Body of pancreas (tissue), 4 donors: ENCODE measurements around the gene TMEM184B. TPM values are rescaled to one million over a fixed set of nuclear protein-coding genes. Genes with fewer than 3 reads are reported as not detected.

ENCODE experiments used
- ATAC-seq: fragments of 150-250 bp; one replicate; pipeline ENCODE4 v1.9.1; 2016
- DNase-seq, 4 donors: peaks; one replicate each; pipeline ENCODE4 v3.0.0-alpha.2; 2019
- H3K27ac ChIP-seq, 4 donors: fragments of 200-600 bp; sonication (generic); 1 replicate in 3 of 4; 2 replicates in 1 of 4; pipeline versions ENCODE4 v1.5.1 to v1.6.1; 2016 to 2019; ENCODE audit warnings: mild to moderate bottlenecking in 1 of 4, mixed read lengths in 1 of 4, moderate library complexity in 1 of 4
- H3K27me3 ChIP-seq, 2 donors: fragments of 200-600 bp; sonication (generic); one replicate each; pipeline ENCODE4 v1.6.0; 2016; ENCODE audit warnings: mild to moderate bottlenecking in 1 of 2
- H3K36me3 ChIP-seq, 2 donors: fragments of 200-600 bp; sonication (generic); replicated peaks in 1 of 2; 2 replicates each; pipeline ENCODE4 v1.5.1; 2016; ENCODE audit warnings: low read depth in 2 of 2; ENCODE audit not compliant: insufficient read depth in 1 of 2
- H3K4me1 ChIP-seq: fragments of 200-600 bp; sonication (generic); one replicate; pipeline ENCODE4 v1.6.0; 2016
- H3K4me3 ChIP-seq, 2 donors: fragments of 200-600 bp; sonication (generic); 1 replicate in 1 of 2; 2 replicates in 1 of 2; pipeline ENCODE4 v1.5.1; 2016 to 2019
- H3K9me3 ChIP-seq, 3 donors: fragments of 200-600 bp; sonication (generic); 1 replicate in 2 of 3; 2 replicates in 1 of 3; pipeline ENCODE4 v1.5.1; 2016
- POLR2A ChIP-seq, 3 donors: fragments of 450-650 bp; IDR thresholded peaks; one replicate each; pipeline ENCODE4 v1.6.1; 2016; ENCODE audit warnings: antibody characterized with exemption in 3 of 3, mild to moderate bottlenecking in 2 of 3
- WGBS, 2 donors: methylation state at CpG; one replicate each; pipeline ENCODE4 v1.1.5; 2017; 5-methylcytosine and 5-hydroxymethylcytosine counted together
- intact Hi-C: fragments of 100-400 bp; cut with DNase I; formaldehyde crosslinking; loops from one replicate; pipeline ENCODE4 v1.15.1; 2023
- total RNA-seq, 2 donors: library from RNA; depleted of rRNA; stranded (reverse); fragments of >200 nt; gene quantifications; one replicate each; pipeline ENCODE4 v1.1.0, GENCODE V29; 2016
- TF ChIP-seq, protein P1 (sequence below), 7 experiments: fragments of 450-650 bp in 4 of 7; fragments of 200-600 bp in 3 of 7; sonication (generic) in 3 of 7; IDR thresholded peaks; one replicate each; pipeline ENCODE4 v1.5.1; 2016 to 2019; ENCODE audit warnings: antibody characterized with exemption in 7 of 7

Gene TMEM184B
- total RNA-seq, 2 donors from 2014 or later = 28.7 to 31.4 TPM

GRCh38 chr22:38213319-38213989 is 59.4 kb downstream of the TMEM184B start:
- H3K4me1 ChIP-seq = peaks cover 18% of the 10 kb centered on the region
- H3K27me3 ChIP-seq = no peaks in the 10 kb centered on the region
- no peak for TF ChIP-seq POLR2A (IDR thresholded peaks at IDR 0.05)
- TF ChIP-seq, protein P1, sequence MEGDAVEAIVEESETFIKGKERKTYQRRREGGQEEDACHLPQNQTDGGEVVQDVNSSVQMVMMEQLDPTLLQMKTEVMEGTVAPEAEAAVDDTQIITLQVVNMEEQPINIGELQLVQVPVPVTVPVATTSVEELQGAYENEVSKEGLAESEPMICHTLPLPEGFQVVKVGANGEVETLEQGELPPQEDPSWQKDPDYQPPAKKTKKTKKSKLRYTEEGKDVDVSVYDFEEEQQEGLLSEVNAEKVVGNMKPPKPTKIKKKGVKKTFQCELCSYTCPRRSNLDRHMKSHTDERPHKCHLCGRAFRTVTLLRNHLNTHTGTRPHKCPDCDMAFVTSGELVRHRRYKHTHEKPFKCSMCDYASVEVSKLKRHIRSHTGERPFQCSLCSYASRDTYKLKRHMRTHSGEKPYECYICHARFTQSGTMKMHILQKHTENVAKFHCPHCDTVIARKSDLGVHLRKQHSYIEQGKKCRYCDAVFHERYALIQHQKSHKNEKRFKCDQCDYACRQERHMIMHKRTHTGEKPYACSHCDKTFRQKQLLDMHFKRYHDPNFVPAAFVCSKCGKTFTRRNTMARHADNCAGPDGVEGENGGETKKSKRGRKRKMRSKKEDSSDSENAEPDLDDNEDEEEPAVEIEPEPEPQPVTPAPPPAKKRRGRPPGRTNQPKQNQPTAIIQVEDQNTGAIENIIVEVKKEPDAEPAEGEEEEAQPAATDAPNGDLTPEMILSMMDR (IDR thresholded peaks at IDR 0.05) = no peak
- no peak for DNase-seq
- H3K4me3 ChIP-seq = no peak overlapping the region
- peak overlapping the region in 1 of 4 donors; percentile 67 for H3K27ac ChIP-seq
- no peak for ATAC-seq
- no peaks in the 10 kb centered on the region for H3K9me3 ChIP-seq
- WGBS, 2 donors = 85 to 88% methylated on average over 6 of the region's 6 CpGs
- no peaks in the 10 kb centered on the region for H3K36me3 ChIP-seq
- intact Hi-C loops = no loop called here

- WGBS, 2 donors = 58 to 64% methylated on average over 2 of the region's 2 CpGs
- Histone ChIP-seq H3K27ac (no peak overlapping the region), H3K36me3 (no peaks in the 10 kb centered on the region), H3K27me3 (no peaks in the 10 kb centered on the region), H3K4me3 (no peak overlapping the region), H3K9me3 (no peaks in the 10 kb centered on the region), H3K4me1 (peaks cover 14% of the 10 kb centered on the region)
- intact Hi-C loops = no loop called here
- TF ChIP-seq, protein P1 (IDR thresholded peaks at IDR 0.05) = no peak
- TF ChIP-seq POLR2A (IDR thresholded peaks at IDR 0.05) = no peak
- DNase-seq (no peak), ATAC-seq (no peak)
Measured at GRCh38 chr22:38212442-38212841, 60.4 kb downstream of the TMEM184B start.

GRCh38 chr22:38211556-38211955 is 61.3 kb downstream of the TMEM184B start:
- no peak for TF ChIP-seq POLR2A (IDR thresholded peaks at IDR 0.05)
- TF ChIP-seq, protein P1 (IDR thresholded peaks at IDR 0.05) = no peak
- no peaks in the 10 kb centered on the region for H3K27me3 ChIP-seq
- no peak for ATAC-seq
- intact Hi-C loops = no loop called here
- H3K4me1 ChIP-seq = peaks cover 14% of the 10 kb centered on the region
- no peak for DNase-seq
- no peak overlapping the region for H3K27ac ChIP-seq
- H3K4me3 ChIP-seq = no peak overlapping the region
- no peaks in the 10 kb centered on the region for H3K9me3 ChIP-seq
- 93 to 94% methylated on average over 7 of the region's 7 CpGs for WGBS, 2 donors
- no peaks in the 10 kb centered on the region for H3K36me3 ChIP-seq

- Histone ChIP-seq H3K27me3 (no peaks in the 10 kb centered on the region), H3K9me3 (no peaks in the 10 kb centered on the region), H3K4me1 (peaks cover 6% of the 10 kb centered on the region), H3K27ac (no peak overlapping the region), H3K36me3 (no peaks in the 10 kb centered on the region), H3K4me3 (no peak overlapping the region)
- WGBS, 2 donors = 81 to 83% methylated on average over 3 to 5 of the region's 6 CpGs
- ATAC-seq = no peak
- TF ChIP-seq, protein P1 (IDR thresholded peaks at IDR 0.05) = no peak
- TF ChIP-seq POLR2A (IDR thresholded peaks at IDR 0.05) = no peak
- intact Hi-C loops = no loop called here
- no peak for DNase-seq
Measured at GRCh38 chr22:38208551-38208968, 64.2 kb downstream of the TMEM184B start.

DNA sequence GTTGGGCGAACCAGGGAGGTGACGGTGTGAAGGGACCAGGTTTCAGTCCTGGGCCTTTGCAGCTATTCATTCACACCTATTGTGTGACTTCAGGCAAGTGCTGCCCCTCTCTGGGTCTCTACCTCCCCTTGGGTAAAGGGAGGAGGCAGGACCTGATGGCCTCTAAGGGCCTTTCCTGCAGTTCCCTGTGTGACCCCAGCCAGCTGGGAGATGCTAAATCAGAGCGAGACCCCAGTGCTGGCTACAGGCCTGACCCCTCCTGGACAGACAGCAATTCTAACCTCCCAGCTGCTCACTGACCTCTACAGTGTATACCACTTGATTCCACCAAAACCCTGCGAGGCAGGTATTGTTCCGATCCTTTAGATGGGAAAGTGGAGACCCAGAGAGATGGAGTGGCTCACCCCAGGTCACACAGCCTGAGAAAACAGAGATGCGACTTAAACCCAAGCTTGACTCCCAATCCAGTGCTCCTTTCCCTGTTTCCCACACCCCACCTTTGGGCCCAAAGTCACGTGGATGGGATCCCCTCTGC is 64.8 kb downstream of the TMEM184B start:
- Histone ChIP-seq H3K4me3 (no peak overlapping the region), H3K4me1 (peaks cover 10% of the 10 kb centered on the region), H3K27ac (no peak overlapping the region), H3K9me3 (no peaks in the 10 kb centered on the region), H3K27me3 (no peaks in the 10 kb centered on the region), H3K36me3 (no peaks in the 10 kb centered on the region)
- intact Hi-C loops = no loop called here
- no peak for ATAC-seq
- no peak for DNase-seq
- 88 to 93% methylated on average over 5 to 7 of the region's 7 CpGs for WGBS, 2 donors
- TF ChIP-seq, protein P1 (IDR thresholded peaks at IDR 0.05) = no peak
- no peak for TF ChIP-seq POLR2A (IDR thresholded peaks at IDR 0.05)
